ENCODE results near the gene ZBTB12. TPM values are rescaled to one million over a fixed set of nuclear protein-coding genes. Genes with fewer than 3 reads are reported as not detected.
"Not testable (repeated sequence)": the region's sequence is repeated elsewhere in the genome, so short reads cannot be mapped to it uniquely, and the experiment has no call there.

ZBTB12 gene
- total RNA-seq, 1 experiment from 2014 or later, result 8.7 TPM

DNA sequence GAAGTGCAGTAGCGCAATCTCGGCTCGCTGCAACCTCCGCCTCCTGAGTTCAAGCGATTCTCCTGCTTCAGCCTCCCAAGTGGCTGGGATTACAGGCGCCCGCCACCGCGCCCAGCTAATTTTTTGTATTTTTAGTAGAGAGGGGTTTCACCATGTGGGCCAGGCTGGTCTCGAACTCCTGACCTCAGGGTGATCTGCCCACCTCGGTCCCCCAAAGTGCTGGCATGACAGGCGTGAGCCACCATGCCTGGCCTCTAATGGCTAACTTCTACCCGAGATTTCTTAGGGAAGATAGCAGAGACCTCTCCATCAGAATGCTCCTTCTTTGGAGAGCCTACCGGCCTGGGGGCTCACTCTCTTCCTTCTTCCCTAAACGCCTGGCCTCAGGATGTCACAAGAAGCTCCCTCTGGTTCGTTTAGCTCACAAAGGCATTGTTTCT is 37.7 kb downstream of the ZBTB12 start:
- DNase-seq, result peak; percentile 30
- H3K27me3 ChIP-seq (ENCODE audit: control insufficient read depth, insufficient read depth, low read length); H3K36me3 ChIP-seq (replicated peaks; ENCODE audit: control insufficient read depth, insufficient read depth, low read length): not testable (repeated sequence)
- peak overlapping the region; percentile 53 for H3K4me3 ChIP-seq (ENCODE audit: insufficient read depth, low read depth, low read length)

DNA sequence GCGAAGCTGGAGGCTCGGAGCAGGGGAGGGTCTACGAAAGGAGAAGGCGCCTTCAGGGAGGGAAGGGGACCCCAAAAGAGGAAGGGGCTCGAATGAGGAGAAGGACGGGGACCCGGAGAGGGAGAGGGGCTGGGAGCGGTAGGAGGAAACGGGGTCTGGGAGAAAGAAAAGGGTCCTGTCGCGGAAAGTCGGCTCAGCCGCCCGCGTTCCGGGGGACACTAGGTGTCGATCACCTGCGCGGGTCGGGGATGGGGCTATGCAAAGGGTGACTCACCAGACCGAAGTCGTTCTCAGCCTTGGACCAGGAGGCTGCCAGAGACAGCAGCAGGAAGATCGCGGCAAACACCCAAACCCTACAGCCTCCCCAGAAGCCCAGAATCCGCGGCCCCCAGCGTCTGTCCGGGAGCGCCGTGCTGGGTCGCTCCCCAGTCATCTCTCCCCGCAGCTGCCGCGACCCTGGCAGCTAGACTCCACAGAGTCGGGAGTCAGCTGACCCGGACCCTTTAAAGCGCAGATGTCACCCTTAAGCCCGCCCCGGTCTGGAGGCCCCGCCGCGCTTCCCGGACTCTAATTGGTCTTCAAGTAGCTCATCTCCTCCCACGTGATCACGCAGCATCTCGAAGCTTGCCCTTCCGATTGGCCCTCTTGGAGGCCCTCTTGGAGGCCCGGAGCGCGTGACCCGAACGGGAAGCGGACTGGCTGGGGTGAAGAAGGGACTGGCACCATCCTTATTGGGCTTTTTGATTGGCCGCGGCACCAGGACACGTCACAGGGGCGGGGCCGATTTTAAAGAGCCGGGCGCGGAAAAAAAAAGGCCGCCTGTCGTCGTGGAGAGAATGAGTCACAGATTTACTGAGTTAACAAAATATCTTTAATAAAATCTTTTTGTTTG is 39.3 kb downstream of the ZBTB12 start, which contains the start of gene NEU1:
TSS of gene NEU1 (minus strand) at position 478 of the 892 bp plus-strand sequence. CDS start at position 433, 45 bp downstream.
- no peaks in the 10 kb centered on the region; the same call in 1 of the 2 replicates for H3K27me3 ChIP-seq (ENCODE audit: control insufficient read depth, insufficient read depth, low read length)
- peaks cover 4% of the 10 kb centered on the region for H3K36me3 ChIP-seq (replicated peaks; ENCODE audit: control insufficient read depth, insufficient read depth, low read length)
- DNase-seq, result peak; percentile 100
- peak within 1 kb of the TSS; percentile 90 for H3K4me3 ChIP-seq (ENCODE audit: insufficient read depth, low read depth, low read length)

DNA sequence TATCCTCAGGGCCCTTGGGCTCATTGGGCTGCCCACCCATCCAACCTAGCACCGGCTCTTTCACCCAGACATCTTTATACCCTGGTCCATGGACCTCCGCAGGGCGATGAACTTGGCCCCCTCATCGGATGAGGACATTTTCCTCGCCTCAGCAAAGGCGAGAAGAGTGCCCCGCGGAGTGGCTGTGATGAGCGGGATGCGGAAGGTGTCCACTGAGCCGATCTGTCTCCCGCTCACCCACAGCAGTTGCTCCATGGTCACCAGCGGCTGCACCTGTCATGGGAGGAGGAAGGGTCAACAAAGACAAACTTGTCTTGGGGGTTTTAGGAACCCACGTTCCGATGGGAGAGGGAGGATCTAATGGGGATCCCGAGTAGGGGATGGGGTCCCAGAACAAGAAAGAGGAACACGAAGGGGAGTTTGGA is 40.0 kb downstream of the ZBTB12 start:
- DNase-seq, result peak; percentile 45
- peak overlapping the region; percentile 90 for H3K4me3 ChIP-seq (ENCODE audit: insufficient read depth, low read depth, low read length)
- peaks cover 4% of the 10 kb centered on the region for H3K36me3 ChIP-seq (replicated peaks; ENCODE audit: control insufficient read depth, insufficient read depth, low read length)

DNA sequence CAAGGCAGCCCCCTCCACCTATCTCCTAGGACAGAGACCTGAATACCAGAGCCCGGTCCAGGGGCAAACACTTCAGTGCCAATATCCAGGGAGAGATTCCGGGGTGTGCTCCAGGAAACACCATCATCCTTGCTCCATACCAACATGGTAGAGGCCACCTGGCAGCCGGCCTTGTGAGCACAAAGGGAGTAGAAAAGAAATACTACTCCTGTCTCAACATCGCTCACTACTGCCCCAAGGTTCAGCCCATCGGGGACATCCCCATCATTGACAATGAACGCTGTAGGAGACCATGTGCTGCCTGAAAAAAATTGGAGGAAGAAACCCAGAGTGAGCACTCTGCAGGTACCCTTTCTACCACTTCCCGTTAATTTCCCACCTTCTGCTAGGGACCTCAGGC is 40.7 kb downstream of the ZBTB12 start:
- no peak for DNase-seq
- Histone ChIP-seq H3K4me3 (ENCODE audit: insufficient read depth, low read depth, low read length) (no peak overlapping the region), H3K36me3 (replicated peaks; ENCODE audit: control insufficient read depth, insufficient read depth, low read length) (peaks cover 4% of the 10 kb centered on the region), H3K27me3 (ENCODE audit: control insufficient read depth, insufficient read depth, low read length) (no peaks in the 10 kb centered on the region; the same call in 1 of the 2 replicates)

More for the DNA sequence above, 40.0 kb downstream of the ZBTB12 start:
- no peaks in the 10 kb centered on the region; the same call in 1 of the 2 replicates for H3K27me3 ChIP-seq (ENCODE audit: control insufficient read depth, insufficient read depth, low read length)

DNA sequence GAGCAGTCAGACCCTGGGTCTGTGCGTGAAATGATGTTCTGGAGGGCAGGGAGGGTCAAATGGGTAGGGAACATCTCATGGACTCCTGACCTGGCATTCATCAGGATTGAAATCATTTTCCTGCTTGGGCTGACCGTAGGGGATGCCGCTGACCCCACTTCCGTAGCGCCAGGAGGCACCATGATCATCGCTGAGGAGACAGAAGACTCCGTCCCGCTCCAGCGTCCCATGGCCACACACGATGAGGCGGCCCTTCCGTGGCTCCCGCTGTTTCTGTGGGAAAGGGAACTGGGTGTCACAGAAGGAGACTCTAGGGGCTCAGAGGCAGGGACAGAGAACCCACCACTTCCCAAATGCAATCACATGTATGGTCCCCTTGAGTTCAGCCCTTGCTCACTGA is 41.5 kb downstream of the ZBTB12 start:
- Histone ChIP-seq H3K36me3 (replicated peaks; ENCODE audit: control insufficient read depth, insufficient read depth, low read length) (peaks cover 4% of the 10 kb centered on the region), H3K4me3 (ENCODE audit: insufficient read depth, low read depth, low read length) (no peak overlapping the region), H3K27me3 (ENCODE audit: control insufficient read depth, insufficient read depth, low read length) (no peaks in the 10 kb centered on the region; the same call in 1 of the 2 replicates)
- peak; percentile 13 for DNase-seq

DNA sequence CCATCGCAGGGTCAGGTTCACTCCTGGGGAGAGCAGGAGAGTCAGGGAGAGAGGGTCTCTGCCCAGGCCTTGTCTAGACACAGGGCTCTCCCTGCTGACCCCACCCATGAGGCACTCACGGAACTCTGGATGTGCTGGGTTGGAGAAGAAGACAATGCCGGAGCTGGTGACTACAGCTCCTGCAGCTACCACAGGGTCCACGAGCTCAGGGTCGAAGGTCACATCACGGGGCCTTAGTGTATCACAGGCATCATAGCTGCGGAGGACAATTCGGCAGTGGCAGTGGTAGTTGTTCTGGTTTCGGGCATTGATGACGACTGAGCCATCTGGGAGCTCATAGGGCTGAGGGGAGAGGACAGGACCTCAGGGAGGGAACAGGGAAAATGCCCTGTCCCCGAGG is 42.0 kb downstream of the ZBTB12 start:
- H3K4me3 ChIP-seq (ENCODE audit: insufficient read depth, low read depth, low read length), result no peak overlapping the region
- peaks cover 4% of the 10 kb centered on the region for H3K36me3 ChIP-seq (replicated peaks; ENCODE audit: control insufficient read depth, insufficient read depth, low read length)
- no peaks in the 10 kb centered on the region; the same call in 1 of the 2 replicates for H3K27me3 ChIP-seq (ENCODE audit: control insufficient read depth, insufficient read depth, low read length)
- DNase-seq, result no peak

DNA sequence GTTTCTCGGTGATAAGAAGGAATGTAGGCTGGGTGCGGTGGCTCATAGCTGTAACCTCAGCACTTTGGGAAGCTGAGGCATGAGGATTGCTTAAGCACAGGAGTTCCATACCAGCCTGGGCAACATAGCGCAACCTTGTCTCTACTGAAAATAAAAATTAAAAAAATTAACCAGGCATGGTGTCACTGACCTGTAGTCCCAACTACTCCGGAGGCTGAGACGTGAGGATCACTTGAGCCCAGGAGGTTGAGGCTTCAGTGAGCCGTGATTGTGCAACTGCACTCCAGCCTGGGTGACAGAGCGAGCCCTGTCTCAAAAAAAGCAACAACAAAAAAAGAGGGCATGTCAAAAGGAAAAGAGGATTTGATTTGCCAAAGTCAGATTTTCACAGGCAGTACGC is 43.2 kb downstream of the ZBTB12 start:
- H3K4me3 ChIP-seq (ENCODE audit: insufficient read depth, low read depth, low read length), result no peak overlapping the region
- peaks cover 4% of the 10 kb centered on the region for H3K36me3 ChIP-seq (replicated peaks; ENCODE audit: control insufficient read depth, insufficient read depth, low read length)
- no peak for DNase-seq
- H3K27me3 ChIP-seq (ENCODE audit: control insufficient read depth, insufficient read depth, low read length), result no peaks in the 10 kb centered on the region; the same call in 1 of the 2 replicates

DNA sequence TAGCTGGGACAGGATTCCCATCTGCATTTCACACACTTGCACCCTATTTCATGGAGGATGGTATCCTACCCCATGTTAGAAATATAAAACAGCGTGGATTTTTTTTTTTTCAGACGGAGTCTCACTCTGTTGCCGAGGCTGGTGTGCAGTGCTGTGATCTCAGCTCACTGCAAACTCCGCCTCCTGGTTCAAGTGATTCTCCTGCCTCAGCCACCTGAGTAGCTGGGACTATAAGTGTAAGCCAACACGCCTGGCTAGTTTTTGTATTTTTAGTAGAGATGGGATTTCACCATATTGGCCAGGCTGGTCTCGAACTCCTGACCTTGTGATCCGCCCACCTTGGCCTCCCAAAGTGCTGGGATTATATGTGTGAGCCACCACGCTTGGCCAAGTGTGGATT is 44.1 kb downstream of the ZBTB12 start:
- H3K27me3 ChIP-seq (ENCODE audit: control insufficient read depth, insufficient read depth, low read length); H3K4me3 ChIP-seq (ENCODE audit: insufficient read depth, low read depth, low read length); DNase-seq; H3K36me3 ChIP-seq (replicated peaks; ENCODE audit: control insufficient read depth, insufficient read depth, low read length): not testable (repeated sequence)

DNA sequence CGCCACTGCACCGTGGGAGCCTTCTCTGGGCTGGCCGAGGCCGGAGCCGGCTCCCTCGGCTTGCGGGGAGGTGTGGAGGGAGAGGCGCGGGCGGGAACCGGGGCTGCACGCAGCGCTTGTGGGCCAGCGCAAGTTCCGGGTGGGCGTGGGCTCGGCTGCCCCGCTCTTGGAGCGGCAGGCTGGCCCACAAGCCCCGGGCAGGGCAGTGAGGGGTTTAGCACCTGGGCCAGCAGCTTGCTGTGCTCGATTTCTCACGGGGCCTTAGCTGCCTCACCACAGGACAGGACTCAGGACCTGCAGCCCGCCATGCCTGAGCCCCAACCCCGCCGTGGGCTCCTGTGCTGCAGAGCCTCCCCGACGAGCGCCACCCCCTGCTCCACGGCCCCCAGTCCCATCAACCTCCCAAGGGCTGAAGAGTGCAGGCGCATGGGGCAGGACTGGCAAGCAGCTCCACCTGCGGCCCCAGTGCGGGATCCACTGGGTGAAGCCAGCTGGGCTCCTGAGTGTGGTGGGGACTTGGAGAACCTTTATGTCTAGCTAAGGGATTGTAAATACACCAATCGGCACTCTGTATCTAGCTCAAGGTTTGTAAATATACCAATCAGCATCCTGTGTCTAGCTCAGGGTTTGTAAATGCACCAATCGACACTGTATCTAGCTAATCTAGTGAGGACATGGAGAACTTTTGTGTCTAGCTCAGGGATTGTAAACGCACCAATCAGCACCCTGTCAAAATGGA is 49.7 kb downstream of the ZBTB12 start:
- H3K36me3 ChIP-seq (replicated peaks; ENCODE audit: control insufficient read depth, insufficient read depth, low read length); H3K27me3 ChIP-seq (ENCODE audit: control insufficient read depth, insufficient read depth, low read length): not testable (repeated sequence)
- DNase-seq, result peak; percentile 61
- peak overlapping the region; percentile 10; the same call in 1 of the 2 replicates for H3K4me3 ChIP-seq (ENCODE audit: insufficient read depth, low read depth, low read length)

DNA sequence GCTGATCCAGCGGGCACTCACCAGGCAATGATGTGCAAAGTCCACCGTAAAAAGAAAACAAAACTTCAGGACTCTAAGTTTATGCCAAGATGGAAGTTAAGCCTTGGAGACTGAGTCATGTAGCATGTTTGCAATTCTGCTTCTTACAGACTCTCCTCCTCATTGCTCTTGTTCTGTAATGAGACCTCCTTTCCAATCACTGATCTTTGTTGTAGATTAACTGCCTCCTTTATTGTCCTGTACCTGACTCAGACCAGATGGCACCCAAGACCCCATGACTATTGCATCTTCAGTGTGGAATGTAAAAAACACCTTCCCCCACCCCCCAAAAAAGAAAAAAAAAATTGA is 50.4 kb downstream of the ZBTB12 start:
- Histone ChIP-seq H3K4me3 (ENCODE audit: insufficient read depth, low read depth, low read length) (no peak overlapping the region), H3K27me3 (ENCODE audit: control insufficient read depth, insufficient read depth, low read length) (no peaks in the 10 kb centered on the region), H3K36me3 (replicated peaks; ENCODE audit: control insufficient read depth, insufficient read depth, low read length) (no peaks in the 10 kb centered on the region)
- no peak for DNase-seq

DNA sequence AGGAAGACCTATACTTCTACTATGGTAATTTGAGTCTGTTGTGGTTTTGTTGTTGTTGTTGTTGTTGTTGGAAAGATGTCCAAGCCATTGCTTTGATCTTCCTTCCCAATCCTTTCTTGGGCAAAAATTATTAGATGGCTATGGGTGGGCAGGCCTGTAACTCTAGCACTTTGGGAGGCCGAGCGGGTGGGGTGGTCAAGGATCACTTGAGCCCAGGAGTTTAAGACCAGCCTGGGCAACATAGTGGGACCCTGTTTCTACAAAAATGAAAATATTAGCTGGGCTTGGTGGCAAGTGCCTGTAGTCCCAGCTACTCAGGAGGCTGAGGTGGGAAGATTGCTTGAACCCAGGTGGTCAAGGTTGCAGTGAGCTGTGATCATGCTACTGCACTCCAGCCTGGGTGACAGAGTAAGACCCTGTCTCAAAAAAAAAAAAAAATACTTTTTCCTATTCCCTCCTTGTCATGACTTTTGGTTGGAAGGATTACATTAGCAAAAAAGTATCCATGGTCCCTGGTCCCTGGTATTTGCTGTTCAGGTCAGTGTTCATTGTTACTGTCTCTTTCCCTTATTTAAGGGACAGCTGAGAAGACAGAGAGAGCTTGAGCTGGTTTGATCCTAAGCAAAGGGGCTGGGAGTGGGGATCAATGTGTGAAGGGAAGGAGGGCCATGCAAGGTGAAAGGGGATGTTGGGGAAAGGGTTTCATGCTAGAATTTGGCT is 51.0 kb downstream of the ZBTB12 start:
- Histone ChIP-seq H3K4me3 (ENCODE audit: insufficient read depth, low read depth, low read length) (no peak overlapping the region), H3K27me3 (ENCODE audit: control insufficient read depth, insufficient read depth, low read length) (no peaks in the 10 kb centered on the region), H3K36me3 (replicated peaks; ENCODE audit: control insufficient read depth, insufficient read depth, low read length) (no peaks in the 10 kb centered on the region)
- peak; percentile 31 for DNase-seq

Other genes with a start within 250 kb of the ZBTB12 start
- 320 and 331 TPM in 2 replicates for gene BAG6, start 249.4 kb downstream of the ZBTB12 start, total RNA-seq (2014; rRNA removed; shearing (Covaris generic))
- 3.3 and 4.2 TPM in 2 replicates for gene APOM, start 246.2 kb downstream of the ZBTB12 start, total RNA-seq (2014; rRNA removed; shearing (Covaris generic))
- gene C6orf47, start 241.3 kb downstream of the ZBTB12 start, total RNA-seq (2014; rRNA removed; shearing (Covaris generic)), result 17.3 and 17.6 TPM in 2 replicates
- gene GPANK1, start 237.1 kb downstream of the ZBTB12 start, total RNA-seq (2014; rRNA removed; shearing (Covaris generic)), result 28.6 and 33.3 TPM in 2 replicates
- 197 and 224 TPM in 2 replicates for gene CSNK2B, start 236.0 kb downstream of the ZBTB12 start, total RNA-seq (2014; rRNA removed; shearing (Covaris generic))
- 2.9 and 4.2 TPM in 2 replicates for gene LY6G5B, start 232.1 kb downstream of the ZBTB12 start, total RNA-seq (2014; rRNA removed; shearing (Covaris generic))
- 0.70 and 2.0 TPM in 2 replicates for gene LY6G5C, start 221.0 kb downstream of the ZBTB12 start, total RNA-seq (2014; rRNA removed; shearing (Covaris generic))
- gene ABHD16A, start 198.8 kb downstream of the ZBTB12 start, total RNA-seq (2014; rRNA removed; shearing (Covaris generic)), result 35.7 and 39.7 TPM in 2 replicates
- not detected in 2 replicates for gene LY6G6F, start 195.2 kb downstream of the ZBTB12 start, total RNA-seq (2014; rRNA removed; shearing (Covaris generic))
- gene LY6G6D, start 186.7 kb downstream of the ZBTB12 start, total RNA-seq (2014; rRNA removed; shearing (Covaris generic)), result 2.8 TPM in 1 of 2 replicates, not detected in the other
- not detected in 2 replicates for gene LY6G6C, start 180.3 kb downstream of the ZBTB12 start, total RNA-seq (2014; rRNA removed; shearing (Covaris generic))
- gene MPIG6B, start 178.7 kb downstream of the ZBTB12 start, total RNA-seq (2014; rRNA removed; shearing (Covaris generic)), result not detected in 2 replicates
- gene DDAH2, start 172.8 kb downstream of the ZBTB12 start, total RNA-seq (2014; rRNA removed; shearing (Covaris generic)), result 83.6 and 99.2 TPM in 2 replicates
- 456 and 621 TPM in 2 replicates for gene CLIC1, start 165.6 kb downstream of the ZBTB12 start, total RNA-seq (2014; rRNA removed; shearing (Covaris generic))
- gene MSH5, start 162.1 kb downstream of the ZBTB12 start, total RNA-seq (2014; rRNA removed; shearing (Covaris generic)), result 19.5 and 28.4 TPM in 2 replicates
- gene SAPCD1, start 139.4 kb downstream of the ZBTB12 start, total RNA-seq (2014; rRNA removed; shearing (Covaris generic)), result 1.8 and 7.7 TPM in 2 replicates
- gene VWA7, start 124.8 kb downstream of the ZBTB12 start, total RNA-seq (2014; rRNA removed; shearing (Covaris generic)), result 0.44 and 2.1 TPM in 2 replicates
- 114 and 115 TPM in 2 replicates for gene VARS1, start 106.3 kb downstream of the ZBTB12 start, total RNA-seq (2014; rRNA removed; shearing (Covaris generic))
- 108 and 150 TPM in 2 replicates for gene LSM2, start 95.1 kb downstream of the ZBTB12 start, total RNA-seq (2014; rRNA removed; shearing (Covaris generic))
- 0.15 and 0.55 TPM in 2 replicates for gene HSPA1L, start 86.8 kb downstream of the ZBTB12 start, total RNA-seq (2014; rRNA removed; shearing (Covaris generic))
- 45.7 and 58.5 TPM in 2 replicates for gene HSPA1A, start 86.5 kb downstream of the ZBTB12 start, total RNA-seq (2014; rRNA removed; shearing (Covaris generic))
- gene HSPA1B, start 74.3 kb downstream of the ZBTB12 start, total RNA-seq (2014; rRNA removed; shearing (Covaris generic)), result 63.3 and 70.4 TPM in 2 replicates
- 56.2 and 58.6 TPM in 2 replicates for gene NEU1, start 39.3 kb downstream of the ZBTB12 start, total RNA-seq (2014; rRNA removed; shearing (Covaris generic))
- 0.42 and 0.48 TPM in 2 replicates for gene SLC44A4, start 23.1 kb downstream of the ZBTB12 start, total RNA-seq (2014; rRNA removed; shearing (Covaris generic))
- 134 and 136 TPM in 2 replicates for gene EHMT2, start 4.4 kb downstream of the ZBTB12 start, total RNA-seq (2014; rRNA removed; shearing (Covaris generic))
- gene C2, start 25.6 kb upstream of the ZBTB12 start, total RNA-seq (2014; rRNA removed; shearing (Covaris generic)), result 0.63 and 1.7 TPM in 2 replicates
- gene CFB, start 44.0 kb upstream of the ZBTB12 start, total RNA-seq (2014; rRNA removed; shearing (Covaris generic)), result not detected in 2 replicates
- 109 and 115 TPM in 2 replicates for gene NELFE, start 56.9 kb upstream of the ZBTB12 start, total RNA-seq (2014; rRNA removed; shearing (Covaris generic))
- gene SKIC2, start 57.1 kb upstream of the ZBTB12 start, total RNA-seq (2014; rRNA removed; shearing (Covaris generic)), result 47.2 and 57.6 TPM in 2 replicates
- 18.8 and 19.9 TPM in 2 replicates for gene DXO, start 70.1 kb upstream of the ZBTB12 start, total RNA-seq (2014; rRNA removed; shearing (Covaris generic))
- 0.35 and 1.5 TPM in 2 replicates for gene C4A, start 80.0 kb upstream of the ZBTB12 start, total RNA-seq (2014; rRNA removed; shearing (Covaris generic))
- gene C4B, start 112.7 kb upstream of the ZBTB12 start, total RNA-seq (2014; rRNA removed; shearing (Covaris generic)), result 1.1 and 1.9 TPM in 2 replicates
- gene CYP21A2, start 136.3 kb upstream of the ZBTB12 start, total RNA-seq (2014; rRNA removed; shearing (Covaris generic)), result 0.11 TPM in 1 of 2 replicates, not detected in the other
- gene TNXB, start 207.3 kb upstream of the ZBTB12 start, total RNA-seq (2014; rRNA removed; shearing (Covaris generic)), result 2.7 and 4.4 TPM in 2 replicates
- 25.1 and 26.2 TPM in 2 replicates for gene ATF6B, start 226.2 kb upstream of the ZBTB12 start, total RNA-seq (2014; rRNA removed; shearing (Covaris generic))
- gene FKBPL, start 228.2 kb upstream of the ZBTB12 start, total RNA-seq (2014; rRNA removed; shearing (Covaris generic)), result 12.5 and 12.8 TPM in 2 replicates
- gene PRRT1, start 249.9 kb upstream of the ZBTB12 start, total RNA-seq (2014; rRNA removed; shearing (Covaris generic)), result 0.14 TPM in 1 of 2 replicates, not detected in the other

All from H7 (cell line).